Naive thymus-derived CD4-positive, alpha-beta T cell (primary cell): ENCODE measurements around the gene CLSTN1. TPM values are rescaled to one million over a fixed set of nuclear protein-coding genes. Genes with fewer than 3 reads are reported as not detected.

Experiments
- ATAC-seq: fragments of 150-1000 bp; cut with Tn5 transposase; 2 replicates; pipeline ENCODE4 v1.10.0; 2021; ENCODE audit warnings: mild to moderate bottlenecking, moderate library complexity
- CTCF ChIA-PET: fragments of 350-600 bp; sonication (Branson Sonifier 250); formaldehyde crosslinking; loops from one replicate; lab custom pipeline; 2021; ENCODE audit warnings: antibody characterized with exemption; lab: Charles Lee
- POLR2A ChIA-PET: fragments of 350-600 bp; sonication (Branson Sonifier 250); formaldehyde crosslinking; loops from one replicate; lab custom pipeline; 2021; ENCODE audit warnings: antibody characterized with exemption, inconsistent platforms; lab: Charles Lee
- DNase-seq, 9 donors: peaks; one replicate each; pipeline versions ENCODE4 v3.0.0 to v3.0.0-alpha.2; 2020 to 2022; ENCODE audit warnings: mixed read lengths in 1 of 9
- H3K27ac ChIP-seq: one replicate; pipeline ENCODE4 v1.7.0; 2013; ENCODE audit warnings: mild to moderate bottlenecking, low read depth, low read length, moderate library complexity
- H3K27me3 ChIP-seq, 2 donors: one replicate each; pipeline ENCODE4 v1.7.0; 2013; ENCODE audit warnings: low read length in 2 of 2, mild to moderate bottlenecking in 2 of 2, moderate library complexity in 2 of 2; ENCODE audit not compliant: control insufficient read depth in 2 of 2, insufficient read depth in 2 of 2
- H3K36me3 ChIP-seq, 3 experiments: 1 replicate in 2 of 3; 2 replicates in 1 of 3; pipeline ENCODE4 v1.7.0; 2013; ENCODE audit warnings: low read length in 3 of 3, mild to moderate bottlenecking in 3 of 3, moderate library complexity in 1 of 3; ENCODE audit not compliant: insufficient read depth in 3 of 3, control insufficient read depth in 2 of 3
- H3K4me1 ChIP-seq, 2 donors: one replicate each; pipeline ENCODE4 v1.7.0; 2013; ENCODE audit warnings: low read length in 2 of 2, mild to moderate bottlenecking in 2 of 2, moderate library complexity in 1 of 2; ENCODE audit not compliant: control insufficient read depth in 2 of 2, insufficient read depth in 2 of 2
- H3K4me3 ChIP-seq: 2 replicates; pipeline ENCODE4 v1.7.0; 2013; ENCODE audit warnings: mild to moderate bottlenecking, low read length
- H3K9me3 ChIP-seq, 3 experiments: 1 replicate in 2 of 3; 2 replicates in 1 of 3; pipeline ENCODE4 v1.7.0; 2013; ENCODE audit warnings: low read length in 3 of 3; ENCODE audit not compliant: control insufficient read depth in 2 of 3
- H3K27ac Mint-ChIP-seq, 9 donors: one replicate each; pipeline ENCODE4 v1.8.0; 2020 to 2022; ENCODE audit warnings: mixed read lengths in 9 of 9, mild to moderate bottlenecking in 8 of 9, moderate library complexity in 5 of 9, inconsistent platforms in 2 of 9
- H3K27me3 Mint-ChIP-seq, 5 donors: one replicate each; pipeline ENCODE4 v1.8.0; 2021 to 2022; ENCODE audit warnings: mixed read lengths in 5 of 5, mild to moderate bottlenecking in 1 of 5
- H3K36me3 Mint-ChIP-seq, 5 donors: one replicate each; pipeline ENCODE4 v1.8.0; 2020 to 2022; ENCODE audit warnings: mixed read lengths in 5 of 5, mild to moderate bottlenecking in 3 of 5, inconsistent platforms in 1 of 5
- H3K4me1 Mint-ChIP-seq, 7 donors: one replicate each; pipeline ENCODE4 v1.8.0; 2020 to 2022; ENCODE audit warnings: mixed read lengths in 7 of 7, mild to moderate bottlenecking in 3 of 7, inconsistent platforms in 1 of 7
- H3K4me3 Mint-ChIP-seq, 10 donors: one replicate each; pipeline ENCODE4 v1.8.0; 2020 to 2022; ENCODE audit warnings: mild to moderate bottlenecking in 10 of 10, mixed read lengths in 10 of 10, moderate library complexity in 6 of 10, inconsistent platforms in 2 of 10
- H3K9me3 Mint-ChIP-seq, 11 donors: one replicate each; pipeline ENCODE4 v1.8.0; 2020 to 2022; ENCODE audit warnings: mixed read lengths in 11 of 11, mild to moderate bottlenecking in 4 of 11, inconsistent platforms in 1 of 11, moderate library complexity in 1 of 11
- intact Hi-C, 2 donors: fragments of 100-400 bp; cut with micrococcal nuclease; formaldehyde crosslinking; loops; one replicate each; pipeline ENCODE4 v1.15.1; 2023
- polyA plus RNA-seq, 2 donors: library from polyadenylated mRNA; unstranded; fragments of 300-500 nt; fragmentation: Illumina TruSeq; gene quantifications; one replicate each; pipeline ENCODE4 v1.2.3, GENCODE V29; 2021
- total RNA-seq, 6 experiments: library from RNA in 5 of 6; stranded (reverse) in 5 of 6; gene quantifications; 1 replicate in 5 of 6; 2 replicates in 1 of 6; pipeline ENCODE4 v1.2.3 and lab custom pipeline; 2021 to 2026

CLSTN1 gene
- total and polyA plus RNA-seq, 7 experiments from 2014 or later = 16.9 to 116 (median 78.3) TPM

DNA sequence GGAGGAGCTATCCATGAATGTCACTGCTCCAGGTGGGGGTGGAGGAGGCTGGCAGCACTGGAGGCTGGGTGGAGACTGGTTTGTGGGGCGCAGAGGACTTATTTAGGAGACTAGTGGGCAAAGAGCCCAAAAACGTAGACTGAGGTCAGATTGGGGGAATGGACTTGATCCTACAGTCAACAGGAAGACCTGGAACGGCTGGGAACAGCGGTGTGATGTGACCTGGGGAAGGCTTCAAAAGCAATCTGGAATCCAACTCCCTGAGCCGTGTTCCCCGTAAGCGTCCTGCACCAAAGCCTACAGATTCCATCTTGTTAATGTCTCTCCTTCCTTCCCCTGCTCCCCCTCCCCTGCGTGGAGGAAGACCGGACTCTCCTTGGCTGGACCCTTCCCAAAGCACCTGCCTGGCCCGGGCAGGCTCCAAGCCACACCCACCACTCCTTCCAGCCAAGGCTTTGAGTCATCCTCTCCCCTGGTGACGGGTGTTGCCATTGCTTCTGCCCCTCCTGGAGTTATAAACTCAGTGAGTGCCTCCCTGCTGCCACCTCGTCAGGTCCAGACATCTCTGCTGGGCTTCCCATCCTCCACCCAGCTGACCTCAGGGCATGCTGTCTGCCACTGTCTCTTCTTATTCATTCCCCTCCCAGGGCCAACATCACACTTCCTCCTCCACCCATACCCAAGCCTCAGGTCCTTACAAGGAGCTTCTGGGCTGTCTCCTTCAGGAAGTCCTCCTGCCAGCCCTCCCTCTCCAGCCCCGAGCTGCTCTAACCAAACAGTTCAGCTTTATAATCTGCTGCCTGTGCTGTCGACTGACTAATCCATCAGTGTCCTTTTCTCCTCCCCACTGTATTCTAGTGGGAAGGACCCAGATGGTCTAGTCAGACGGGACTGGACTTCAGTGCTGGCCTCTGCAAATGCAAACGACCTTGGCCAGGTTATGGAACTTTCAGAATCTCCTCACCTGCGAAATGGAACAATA is 1.6 kb upstream of the CLSTN1 start:
- Mint-ChIP-seq H3K27ac (peak overlapping the region; percentile 66 to 96 (median 86)), H3K4me1 (peaks cover 30 to 47% (median 39%) of the 10 kb centered on the region in 7 donors), H3K9me3 (peaks cover 0 to 2% (median 0%) of the 10 kb centered on the region in 11 donors), H3K4me3 (peak overlapping the region; percentile 64 to 96 (median 83)), H3K27me3 (peaks cover 0 to 7% (median 0%) of the 10 kb centered on the region in 5 donors), H3K36me3 (peaks cover 0 to 6% (median 0%) of the 10 kb centered on the region in 5 donors)
- ChIA-PET CTCF (no interaction called here), POLR2A (interaction anchor here (1.3 to 1.4 kb wide), 3 partner anchors 12 to 195 kb away, joined by 3 to 6 read pairs (median 5); no protein-coding TSS in a partner anchor)
- Histone ChIP-seq H3K9me3 (no peaks in the 10 kb centered on the region), H3K36me3 (peaks cover 0 to 3% (median 0%) of the 10 kb centered on the region in 3 experiments), H3K27me3 (no peaks in the 10 kb centered on the region), H3K4me1 (peaks cover 24 to 32% of the 10 kb centered on the region in 2 donors), H3K27ac (peak overlapping the region; percentile 31), H3K4me3 (peak overlapping the region; percentile 65)
- intact Hi-C loops = loop anchor here in 1 of 2 donors (2.0 to 10.0 kb wide), 6 partner anchors 25 to 951 kb away; partner anchors contain the start of genes ENO1, GPR157 and UBE4B
- peak in 8 of 9 donors; percentile 24 to 57 (median 32) for DNase-seq
- ATAC-seq = peak; percentile 36

DNA sequence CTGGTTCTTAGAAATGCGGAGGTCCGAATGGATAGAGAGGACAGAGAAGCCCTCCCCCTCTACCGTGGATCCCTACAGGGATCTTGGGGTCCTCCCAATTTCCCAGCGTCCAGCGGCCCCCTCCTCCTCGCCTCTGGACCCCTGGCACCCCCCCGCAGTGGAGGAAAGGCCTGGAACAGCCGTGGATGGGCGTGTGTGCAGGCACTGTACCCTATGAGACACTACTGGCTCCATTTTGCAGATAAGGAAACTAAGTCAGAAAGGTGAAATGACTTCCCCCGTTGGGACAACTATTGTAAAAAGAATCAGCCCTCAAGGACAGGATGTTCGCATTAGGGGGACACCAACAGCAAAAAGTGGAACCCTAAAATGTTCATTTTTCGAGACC is 931 bp upstream of the CLSTN1 start:
- POLR2A ChIA-PET = no interaction called here
- H3K27ac ChIP-seq = peak overlapping the region; percentile 68
- Mint-ChIP-seq H3K4me1 (peaks cover 31 to 52% (median 43%) of the 10 kb centered on the region in 7 donors), H3K27ac (peak overlapping the region; percentile 42 to 96 (median 86)), H3K9me3 (peaks cover 0 to 2% (median 0%) of the 10 kb centered on the region in 11 donors), H3K4me3 (peak overlapping the region; percentile 64 to 96 (median 83)), H3K36me3 (peaks cover 0 to 8% (median 0%) of the 10 kb centered on the region in 5 donors), H3K27me3 (peaks cover 0 to 5% (median 0%) of the 10 kb centered on the region in 5 donors)
- ATAC-seq (no peak), DNase-seq (peak in 2 of 9 donors; percentile 13 to 22)
- peaks cover 24 to 34% of the 10 kb centered on the region in 2 donors for H3K4me1 ChIP-seq
- CTCF ChIA-PET = no interaction called here
- H3K36me3 ChIP-seq = peaks cover 0 to 3% (median 0%) of the 10 kb centered on the region in 3 experiments
- peak overlapping the region; percentile 65 for H3K4me3 ChIP-seq
- no peaks in the 10 kb centered on the region for H3K27me3 ChIP-seq
- no peaks in the 10 kb centered on the region for H3K9me3 ChIP-seq
- intact Hi-C loops = loop anchor here (1.0 to 10.0 kb wide), 9 partner anchors 26 to 950 kb away; partner anchors contain the start of genes ENO1 (in 1 of the 2), GPR157 (in 1 of the 2), TMEM201 (in 1 of the 2) and UBE4B (in 1 of the 2)

DNA sequence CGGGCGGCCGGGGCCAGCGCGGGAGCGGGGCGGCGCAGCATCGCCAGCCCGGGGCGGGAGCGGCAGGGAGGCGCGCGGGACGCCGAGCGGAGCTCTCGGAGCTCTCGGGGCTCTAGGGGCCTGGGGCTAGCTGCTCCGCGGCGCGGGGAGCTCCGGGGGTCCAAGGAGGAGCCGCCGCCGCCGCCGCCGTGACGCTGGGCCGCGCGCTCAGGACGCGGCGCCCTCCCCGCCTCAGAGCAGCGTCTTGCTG is 147 bp downstream of the CLSTN1 start:
- peak overlapping the region; percentile 62 for H3K27ac ChIP-seq
- H3K36me3 ChIP-seq = peaks cover 0 to 3% (median 0%) of the 10 kb centered on the region in 3 experiments
- ChIA-PET CTCF (no interaction called here), POLR2A (interaction anchor here (0.6 kb wide), 1 partner anchor 172 kb away, joined by 3 read pairs; the partner anchor contains the start of gene PIK3CD)
- peak overlapping the region; percentile 47 to 96 (median 64) for H3K4me3 Mint-ChIP-seq
- peaks cover 0 to 2% (median 0%) of the 10 kb centered on the region in 11 donors for H3K9me3 Mint-ChIP-seq
- intact Hi-C loops = loop anchor here (1.0 to 10.0 kb wide), 8 partner anchors 23 to 949 kb away; partner anchors contain the start of genes CTNNBIP1 (in 1 of the 2) and ENO1 (in 1 of the 2)
- peaks cover 24 to 34% of the 10 kb centered on the region in 2 donors for H3K4me1 ChIP-seq
- no peak for ATAC-seq
- H3K27ac Mint-ChIP-seq = peak overlapping the region in 1 of 9 donors; percentile 32
- H3K36me3 Mint-ChIP-seq = peaks cover 0 to 8% (median 0%) of the 10 kb centered on the region in 5 donors
- H3K9me3 ChIP-seq = no peaks in the 10 kb centered on the region
- H3K27me3 ChIP-seq = no peaks in the 10 kb centered on the region
- no peak overlapping the region for H3K4me3 ChIP-seq
- DNase-seq = no peak
- peaks cover 0 to 2% (median 0%) of the 10 kb centered on the region in 5 donors for H3K27me3 Mint-ChIP-seq
- H3K4me1 Mint-ChIP-seq = peaks cover 31 to 52% (median 49%) of the 10 kb centered on the region in 7 donors

DNA sequence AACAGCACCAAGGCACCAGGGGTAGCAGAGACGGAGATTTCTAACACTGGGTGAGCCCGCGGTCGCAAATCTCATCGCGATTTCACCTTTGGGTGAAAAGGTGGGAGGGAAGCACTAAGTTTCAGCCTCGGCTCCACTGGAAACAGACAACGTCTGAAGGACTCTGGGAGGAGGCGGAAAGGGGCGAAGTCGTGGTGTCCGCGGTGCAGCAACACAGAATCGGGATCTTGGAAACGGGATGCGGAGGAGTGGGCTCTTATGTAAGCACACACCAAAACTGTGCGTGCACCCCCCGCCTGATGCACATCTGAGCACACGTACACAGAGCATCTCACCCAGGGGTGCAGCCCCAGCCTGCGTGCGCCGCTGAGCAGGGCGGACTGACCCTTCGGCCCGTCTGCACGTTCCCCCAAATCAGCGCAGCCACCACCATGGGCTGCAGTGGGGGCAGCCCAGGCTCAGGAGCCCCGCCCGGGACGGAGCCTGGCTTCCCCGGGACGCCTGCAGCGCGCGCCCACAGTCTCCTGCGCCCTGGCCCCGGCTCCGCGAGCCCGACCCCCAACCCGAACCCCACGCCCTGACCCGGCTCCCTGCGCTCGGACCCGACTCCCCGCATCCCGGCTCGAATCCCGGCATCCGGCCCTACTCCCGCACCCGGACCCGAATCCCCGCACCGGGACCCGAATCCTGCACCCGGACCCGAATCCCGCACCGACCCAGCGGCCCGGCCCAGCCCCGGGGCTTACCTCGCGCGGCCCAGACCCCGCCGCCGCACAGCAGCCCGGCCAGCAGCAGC is 670 bp downstream of the CLSTN1 start:
- Mint-ChIP-seq H3K9me3 (peaks cover 0 to 2% (median 0%) of the 10 kb centered on the region in 11 donors), H3K36me3 (peaks cover 0 to 8% (median 0%) of the 10 kb centered on the region in 5 donors), H3K27ac (peak overlapping the region; percentile 80 to 97 (median 93)), H3K4me3 (peak overlapping the region; percentile 95 to 99 (median 98)), H3K27me3 (peaks cover 0 to 2% (median 0%) of the 10 kb centered on the region in 5 donors), H3K4me1 (peaks cover 31 to 52% (median 49%) of the 10 kb centered on the region in 7 donors)
- H3K27ac ChIP-seq = peak overlapping the region; percentile 62
- peaks cover 0 to 3% (median 0%) of the 10 kb centered on the region in 3 experiments for H3K36me3 ChIP-seq
- CTCF ChIA-PET = interaction anchor here (1.4 kb wide), 1 partner anchor 51 kb away, joined by 5 read pairs; no protein-coding TSS in a partner anchor
- H3K4me1 ChIP-seq = peaks cover 24 to 34% of the 10 kb centered on the region in 2 donors
- no peaks in the 10 kb centered on the region for H3K9me3 ChIP-seq
- H3K4me3 ChIP-seq = peak overlapping the region; percentile 82
- peak in 6 of 9 donors; percentile 15 to 39 (median 28) for DNase-seq
- ATAC-seq = no peak
- intact Hi-C loops = loop anchor here (1.0 to 10.0 kb wide), 8 partner anchors 22 to 948 kb away; partner anchors contain the start of genes CTNNBIP1 (in 1 of the 2) and ENO1 (in 1 of the 2)
- POLR2A ChIA-PET = interaction anchor here (0.6 to 0.9 kb wide), 3 partner anchors 19 to 172 kb away, joined by 3 to 9 read pairs (median 3); partner anchors contain the start of gene PIK3CD
- no peaks in the 10 kb centered on the region for H3K27me3 ChIP-seq

DNA sequence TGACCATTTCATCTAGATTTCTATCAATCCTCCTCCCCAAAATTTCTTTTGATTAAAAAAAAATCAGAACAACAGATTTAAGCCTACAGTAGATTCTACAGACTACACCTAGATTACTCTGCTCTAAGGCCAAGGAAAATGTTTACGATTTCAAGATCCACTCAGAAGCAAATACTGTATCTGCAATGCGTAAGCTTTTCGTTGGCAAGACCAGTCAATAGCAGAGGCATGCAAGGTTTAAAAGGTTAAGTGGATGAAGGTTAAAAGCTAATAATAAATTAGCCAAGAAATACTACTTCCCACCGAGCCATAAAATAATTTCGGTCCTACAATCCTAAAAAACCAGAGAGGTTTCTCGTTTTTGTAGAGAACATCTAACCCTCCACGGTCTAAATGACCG is 1.3 kb downstream of the CLSTN1 start:
- intact Hi-C loops = loop anchor here (2.0 to 10.0 kb wide), 3 partner anchors 22 to 948 kb away; partner anchors contain the start of gene ENO1 (in 1 of the 2)
- no peak for ATAC-seq
- DNase-seq = no peak
- CTCF ChIA-PET = interaction anchor here (1.4 kb wide), 1 partner anchor 52 kb away, joined by 5 read pairs; no protein-coding TSS in a partner anchor
- Mint-ChIP-seq H3K4me1 (peaks cover 31 to 50% (median 49%) of the 10 kb centered on the region in 7 donors), H3K4me3 (peak overlapping the region; percentile 95 to 99 (median 98)), H3K27me3 (peaks cover 0 to 2% (median 0%) of the 10 kb centered on the region in 5 donors), H3K27ac (peak overlapping the region; percentile 80 to 97 (median 93)), H3K9me3 (peaks cover 0 to 2% (median 0%) of the 10 kb centered on the region in 11 donors), H3K36me3 (peaks cover 0 to 8% (median 0%) of the 10 kb centered on the region in 5 donors)
- Histone ChIP-seq H3K9me3 (no peaks in the 10 kb centered on the region), H3K27ac (peak overlapping the region; percentile 62), H3K27me3 (no peaks in the 10 kb centered on the region), H3K4me1 (peaks cover 24 to 34% of the 10 kb centered on the region in 2 donors), H3K4me3 (peak overlapping the region; percentile 82), H3K36me3 (peaks cover 0 to 3% (median 0%) of the 10 kb centered on the region in 3 experiments)
- POLR2A ChIA-PET = interaction anchor here (0.8 to 0.9 kb wide), 2 partner anchors 18 to 30 kb away, joined by 3 to 9 read pairs; no protein-coding TSS in a partner anchor
